Right atrium auricular region (tissue), 2 donors: ENCODE results near the gene OR52B6. TPM values are rescaled to one million over a fixed set of nuclear protein-coding genes. Genes with fewer than 3 reads are reported as not detected.

ENCODE experiments used
- DNase-seq: peaks from one replicate; pipeline ENCODE4 v3.0.0-alpha.2; 2019; ENCODE audit warnings: low spot score
- H3K27ac ChIP-seq, 2 donors: fragments of 200-600 bp; sonication (generic); 1 replicate in 1 of 2; 2 replicates in 1 of 2; pipeline ENCODE4 v1.5.1; 2016 to 2019
- H3K27me3 ChIP-seq, 2 donors: fragments of 200-600 bp; sonication (generic); one replicate each; pipeline versions ENCODE4 v1.5.1 to v1.6.0; 2017 to 2019
- H3K36me3 ChIP-seq: fragments of 200-600 bp; sonication (generic); one replicate; pipeline ENCODE4 v1.5.1; 2016
- H3K4me1 ChIP-seq, 2 donors: fragments of 200-600 bp; sonication (generic); one replicate each; pipeline versions ENCODE4 v1.5.1 to v1.6.0; 2017 to 2019
- H3K4me3 ChIP-seq, 2 donors: fragments of 200-600 bp; sonication (generic); 1 replicate in 1 of 2; 2 replicates in 1 of 2; pipeline ENCODE4 v1.5.1; 2017 to 2019; ENCODE audit warnings: mild to moderate bottlenecking in 1 of 2, moderate library complexity in 1 of 2
- H3K9me3 ChIP-seq, 2 donors: fragments of 200-600 bp; sonication (generic); one replicate each; pipeline ENCODE4 v1.5.1; 2019
- total RNA-seq, 2 donors: library from RNA; depleted of rRNA; stranded (reverse); fragments of >200 nt; gene quantifications; one replicate each; pipeline ENCODE4 v1.1.0, GENCODE V29; 2016
- TF ChIP-seq, protein P1 (sequence below), 2 donors: fragments of 200-600 bp; sonication (generic); IDR thresholded peaks; one replicate each; pipeline ENCODE4 v1.5.1; 2019; ENCODE audit warnings: antibody characterized with exemption in 2 of 2

OR52B6 gene
- total RNA-seq, 2 donors from 2014 or later = not detected

DNA sequence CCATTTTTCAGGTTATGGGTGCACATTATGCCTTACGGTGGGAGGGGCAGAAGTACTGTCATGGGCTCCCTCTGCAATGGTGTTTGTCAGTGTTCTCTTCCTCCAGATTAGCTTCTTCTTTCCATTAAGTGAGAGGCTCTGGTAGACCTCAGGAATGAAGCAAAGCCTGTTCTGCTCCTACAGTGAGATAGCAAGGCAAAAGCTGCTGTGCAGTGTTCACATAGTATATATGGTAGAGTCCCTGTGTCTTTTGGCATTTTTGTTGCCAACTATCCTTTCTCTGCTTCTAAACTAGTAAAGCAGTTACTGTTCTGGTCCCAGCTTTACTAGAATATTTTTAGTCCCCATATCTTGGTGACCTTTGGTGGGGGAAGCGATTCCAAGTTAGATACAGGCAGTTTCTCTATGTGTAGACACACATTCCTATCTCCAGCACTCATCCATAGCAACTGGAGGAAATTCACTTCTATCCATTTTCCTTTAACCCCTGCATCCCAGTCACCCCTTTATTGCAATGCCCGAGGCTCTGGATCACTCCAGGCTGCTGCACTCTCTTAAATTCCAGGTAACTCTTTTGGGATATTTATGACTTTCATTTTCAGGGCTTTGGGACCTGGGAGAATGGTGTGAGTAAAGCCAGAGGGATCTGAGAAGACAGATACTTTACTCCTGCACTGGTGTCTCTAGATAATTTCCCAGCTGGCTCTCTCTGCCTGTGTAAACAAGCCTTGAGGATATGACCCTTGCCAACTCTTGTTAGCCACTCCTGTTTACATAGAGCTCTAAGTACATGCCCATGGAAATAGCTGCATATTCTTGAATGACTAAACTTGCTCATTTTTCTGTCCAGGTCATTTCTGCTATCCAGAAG, 40.2 kb downstream of the OR52B6 start:
- DNase-seq = no peak
- no peaks in the 10 kb centered on the region for H3K36me3 ChIP-seq
- peak overlapping the region in 1 of 2 donors; percentile 2 for H3K27ac ChIP-seq
- H3K4me1 ChIP-seq = peaks cover 0 to 20% of the 10 kb centered on the region in 2 donors
- TF ChIP-seq, protein P1, sequence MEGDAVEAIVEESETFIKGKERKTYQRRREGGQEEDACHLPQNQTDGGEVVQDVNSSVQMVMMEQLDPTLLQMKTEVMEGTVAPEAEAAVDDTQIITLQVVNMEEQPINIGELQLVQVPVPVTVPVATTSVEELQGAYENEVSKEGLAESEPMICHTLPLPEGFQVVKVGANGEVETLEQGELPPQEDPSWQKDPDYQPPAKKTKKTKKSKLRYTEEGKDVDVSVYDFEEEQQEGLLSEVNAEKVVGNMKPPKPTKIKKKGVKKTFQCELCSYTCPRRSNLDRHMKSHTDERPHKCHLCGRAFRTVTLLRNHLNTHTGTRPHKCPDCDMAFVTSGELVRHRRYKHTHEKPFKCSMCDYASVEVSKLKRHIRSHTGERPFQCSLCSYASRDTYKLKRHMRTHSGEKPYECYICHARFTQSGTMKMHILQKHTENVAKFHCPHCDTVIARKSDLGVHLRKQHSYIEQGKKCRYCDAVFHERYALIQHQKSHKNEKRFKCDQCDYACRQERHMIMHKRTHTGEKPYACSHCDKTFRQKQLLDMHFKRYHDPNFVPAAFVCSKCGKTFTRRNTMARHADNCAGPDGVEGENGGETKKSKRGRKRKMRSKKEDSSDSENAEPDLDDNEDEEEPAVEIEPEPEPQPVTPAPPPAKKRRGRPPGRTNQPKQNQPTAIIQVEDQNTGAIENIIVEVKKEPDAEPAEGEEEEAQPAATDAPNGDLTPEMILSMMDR (IDR thresholded peaks at IDR 0.05) = no peak
- no peak overlapping the region for H3K4me3 ChIP-seq
- no peaks in the 10 kb centered on the region for H3K9me3 ChIP-seq
- no peaks in the 10 kb centered on the region for H3K27me3 ChIP-seq

DNA sequence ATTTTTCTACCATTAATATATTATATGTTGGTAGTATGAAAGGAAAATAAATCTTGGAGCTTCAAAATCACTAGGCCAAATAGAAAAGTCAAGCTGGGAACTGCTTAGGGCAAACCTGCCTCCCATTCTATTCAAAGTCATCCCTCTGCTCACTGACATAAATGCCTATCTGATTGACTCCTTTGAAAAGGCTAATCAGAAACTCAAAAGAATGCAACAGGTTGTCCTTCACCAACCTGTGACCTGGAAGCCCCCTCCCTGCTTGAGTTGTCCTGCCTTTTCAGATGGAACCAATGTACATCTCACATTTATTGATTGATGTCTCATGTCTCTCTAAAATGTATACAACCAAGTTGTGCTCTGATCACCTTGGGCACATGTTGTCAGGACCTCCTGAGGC, 40.9 kb downstream of the OR52B6 start:
- no peak for DNase-seq
- Histone ChIP-seq H3K27ac (no peak overlapping the region), H3K4me3 (no peak overlapping the region), H3K4me1 (peaks cover 0 to 21% of the 10 kb centered on the region in 2 donors), H3K27me3 (no peaks in the 10 kb centered on the region), H3K9me3 (no peaks in the 10 kb centered on the region), H3K36me3 (no peaks in the 10 kb centered on the region)
- TF ChIP-seq, protein P1 (IDR thresholded peaks at IDR 0.05) = no peak

DNA sequence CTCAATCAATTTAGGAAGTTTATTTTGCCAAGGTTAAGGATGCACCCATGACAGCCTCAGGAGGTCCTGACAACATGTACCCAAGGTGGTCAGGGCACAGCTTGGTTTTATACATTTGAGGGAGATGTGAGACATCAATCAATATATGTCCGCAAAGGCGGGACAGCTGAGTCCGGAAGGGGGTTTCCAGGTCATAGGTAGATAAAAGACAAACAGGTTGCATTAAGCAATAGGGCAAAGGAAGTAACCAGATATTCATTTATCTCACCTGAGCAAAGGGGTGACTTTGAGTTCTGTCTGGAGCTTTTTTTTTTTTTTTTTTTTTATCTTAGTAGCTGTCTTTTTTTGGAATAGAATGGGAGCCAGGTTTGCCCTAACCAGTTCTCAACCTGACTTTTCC, 42.1 kb downstream of the OR52B6 start:
- no peaks in the 10 kb centered on the region for H3K9me3 ChIP-seq
- TF ChIP-seq, protein P1 (IDR thresholded peaks at IDR 0.05) = no peak
- H3K4me3 ChIP-seq = no peak overlapping the region
- DNase-seq = no peak
- H3K27me3 ChIP-seq = no peaks in the 10 kb centered on the region
- H3K27ac ChIP-seq = no peak overlapping the region
- peaks cover 0 to 21% of the 10 kb centered on the region in 2 donors for H3K4me1 ChIP-seq
- no peaks in the 10 kb centered on the region for H3K36me3 ChIP-seq

DNA sequence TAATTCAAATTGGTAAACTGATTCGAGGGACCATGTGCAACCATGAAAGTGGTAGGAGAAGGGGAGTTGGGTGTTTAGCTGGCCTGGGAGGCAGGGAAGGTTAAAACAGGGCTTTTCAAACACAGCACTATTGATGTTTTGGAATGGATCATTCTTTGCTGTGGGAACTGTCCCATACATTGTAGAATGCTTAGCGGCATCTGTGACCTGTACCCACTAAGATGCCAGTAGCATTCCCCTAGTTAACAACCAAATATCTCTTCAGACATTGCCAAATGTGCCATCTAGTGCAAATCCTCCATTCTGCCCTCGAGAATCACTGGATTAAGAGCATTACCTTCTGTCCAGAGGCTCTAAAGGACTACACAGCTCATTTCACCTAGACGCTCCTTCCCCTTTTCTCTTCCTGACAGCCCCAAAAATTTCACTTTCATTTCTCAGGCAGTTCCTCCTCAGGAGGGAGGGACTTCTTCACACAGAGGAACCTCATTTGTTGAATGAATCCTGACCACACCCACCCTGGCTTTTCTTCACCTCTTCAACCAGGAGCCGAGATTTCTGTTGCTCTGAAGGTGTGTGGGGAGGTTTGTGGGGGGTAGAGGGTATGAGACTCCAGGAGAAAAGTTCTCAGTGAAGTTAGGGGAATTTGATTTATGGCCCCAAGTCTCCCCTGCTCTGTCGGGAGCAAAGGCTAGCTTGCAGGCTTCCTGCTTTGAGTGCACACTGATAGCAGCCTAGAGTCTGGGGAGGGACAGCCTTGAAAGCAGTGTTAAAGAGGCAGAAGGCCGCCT, 44.0 kb downstream of the OR52B6 start, which contains the start of gene TRIM34:
TRIM34 (plus strand) TSS at position 513 of the 791 bp plus-strand sequence. CDS start 7,331 bp downstream, outside the sequence.
- Histone ChIP-seq H3K4me1 (peaks cover 0 to 21% of the 10 kb centered on the region in 2 donors), H3K9me3 (no peaks in the 10 kb centered on the region), H3K27me3 (no peaks in the 10 kb centered on the region), H3K27ac (peak within 1 kb of the TSS; percentile 50 to 61), H3K36me3 (no peaks in the 10 kb centered on the region), H3K4me3 (peak within 1 kb of the TSS; percentile 46 to 56)
- peak; percentile 75 for DNase-seq
- TF ChIP-seq, protein P1 (IDR thresholded peaks at IDR 0.05) = no peak

DNA sequence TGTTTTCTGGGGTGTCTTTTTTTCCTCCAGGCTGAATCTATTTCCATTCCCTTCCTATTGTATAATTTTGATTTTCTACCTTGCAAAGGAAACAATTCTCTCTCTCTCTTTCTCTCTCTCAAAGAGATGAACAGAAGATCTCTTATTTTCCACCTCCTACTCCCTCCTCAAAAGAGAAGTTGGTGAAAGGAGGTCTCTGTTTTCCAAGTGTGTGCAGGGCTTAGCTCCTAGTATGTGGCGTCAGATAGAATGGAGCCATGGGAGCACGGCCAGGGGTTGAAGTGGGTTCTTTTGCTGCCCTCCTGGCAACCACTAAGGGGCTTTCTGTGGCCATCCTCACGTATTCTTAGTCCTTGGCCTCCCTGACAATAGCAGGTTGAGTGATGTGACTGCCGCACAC, 44.6 kb downstream of the OR52B6 start:
- no peak for DNase-seq
- Histone ChIP-seq H3K4me1 (peaks cover 0 to 21% of the 10 kb centered on the region in 2 donors), H3K27ac (peak overlapping the region; percentile 50 to 61), H3K9me3 (no peaks in the 10 kb centered on the region), H3K36me3 (no peaks in the 10 kb centered on the region), H3K27me3 (no peaks in the 10 kb centered on the region), H3K4me3 (peak overlapping the region; percentile 46 to 56)
- TF ChIP-seq, protein P1 (IDR thresholded peaks at IDR 0.05) = no peak
